OCI-LY1 (cell line): ENCODE results near the gene FXYD6.

Experiments used
- CTCF ChIP-seq: fragments of 200-600 bp; sonication (generic), shearing (Covaris generic); IDR thresholded peaks from 2 replicates; pipeline ENCODE4 v1.5.1; 2017; ENCODE audit warnings: mild to moderate bottlenecking, antibody characterized with exemption, low read length, moderate library complexity, mixed read lengths
- EZH2 ChIP-seq: fragments of 200-600 bp; sonication (generic), shearing (Covaris generic); IDR thresholded peaks from 2 replicates; pipeline ENCODE4 v1.8.0; 2017; ENCODE audit warnings: borderline replicate concordance, mixed run types, mild to moderate bottlenecking, antibody characterized with exemption, low read length, moderate library complexity, mixed read lengths

- TF ChIP-seq CTCF (no peak), EZH2 (no peak)
These were observed 3.3 kb downstream of the FXYD6 start for GRCh38 chr11:117872975-117873827.
